CD1c-positive myeloid dendritic cell (primary cell): Measurements from ENCODE around the gene SELPLG.
"Not testable (repeated sequence)": the region's sequence is repeated elsewhere in the genome, so short reads cannot be mapped to it uniquely, and the experiment has no call there.

Source experiments
- DNase-seq: peaks from one replicate; pipeline ENCODE4 v3.0.0-alpha.2; 2016; ENCODE audit errors: extremely low spot score

The SELPLG gene

DNA sequence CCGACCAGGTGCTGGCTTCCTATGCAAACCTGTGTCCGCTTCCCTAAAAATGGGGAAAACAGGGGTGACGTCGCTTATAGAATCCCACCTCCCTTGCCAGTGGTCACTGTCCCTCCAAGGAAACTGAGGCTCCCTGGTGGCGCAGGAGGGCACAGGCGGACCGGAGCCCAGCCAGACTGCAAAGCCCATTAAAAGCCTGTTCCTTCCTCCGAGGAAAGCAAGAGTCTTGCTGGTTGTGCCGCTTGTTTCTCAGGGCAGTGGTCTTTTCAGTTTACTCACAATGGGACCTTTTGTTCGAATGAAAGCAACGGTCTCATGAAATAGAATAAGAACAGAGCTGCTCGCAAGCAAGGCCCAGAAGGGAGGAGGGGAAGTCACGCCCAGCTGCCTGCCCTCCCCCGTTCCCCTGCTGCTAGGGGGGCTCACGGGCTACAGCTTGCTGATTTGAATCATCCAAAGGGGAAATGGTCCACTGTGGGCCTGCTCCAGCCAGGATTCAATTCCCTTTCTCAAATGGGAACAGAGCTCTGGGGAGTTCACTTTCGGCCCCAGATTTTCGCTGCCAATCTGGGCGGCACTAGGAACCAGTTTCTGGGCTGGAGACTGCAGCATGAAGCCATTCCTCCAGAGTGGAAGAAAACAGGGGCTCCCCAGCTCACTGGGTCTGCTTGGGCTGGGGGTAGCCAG lies 4.6 kb upstream of the SELPLG start:
- DNase-seq, result peak; percentile 93

DNA sequence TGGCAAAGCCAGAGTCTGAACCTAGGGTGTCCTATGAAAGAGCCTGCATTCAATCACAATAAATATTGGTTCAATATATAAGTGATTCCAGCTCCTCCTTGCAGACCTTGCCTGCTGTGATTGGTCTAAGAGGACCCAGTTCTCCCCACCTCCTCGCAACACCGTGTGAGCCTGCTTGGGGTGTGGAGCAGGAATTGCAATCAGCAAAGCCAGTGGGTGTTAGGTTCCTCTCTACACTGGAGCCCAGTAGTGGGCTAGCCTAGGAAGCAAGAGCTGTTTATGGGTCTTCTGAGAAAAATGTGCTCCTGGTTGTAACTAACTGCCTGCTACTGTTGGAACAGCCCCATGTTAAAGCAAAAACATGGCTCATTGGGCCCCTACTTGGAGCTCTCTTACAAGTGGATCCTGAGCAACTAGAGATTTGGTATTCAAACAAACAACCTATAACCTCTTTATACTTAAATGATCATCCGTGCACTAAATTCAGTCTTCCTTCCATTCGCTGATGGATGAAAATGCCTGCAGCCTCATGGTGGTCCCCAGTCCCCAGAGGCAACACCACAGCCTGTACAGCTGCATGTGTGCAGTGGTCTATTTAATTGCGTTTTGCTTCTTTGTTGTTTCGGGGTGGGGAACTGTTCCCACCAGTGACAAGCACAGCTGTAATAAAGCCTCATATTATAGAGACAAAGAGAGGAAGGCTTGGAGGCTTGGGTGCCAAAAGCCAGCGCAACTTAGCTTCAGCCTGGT lies 3.7 kb upstream of the SELPLG start:
- DNase-seq, result peak; percentile 78

DNA sequence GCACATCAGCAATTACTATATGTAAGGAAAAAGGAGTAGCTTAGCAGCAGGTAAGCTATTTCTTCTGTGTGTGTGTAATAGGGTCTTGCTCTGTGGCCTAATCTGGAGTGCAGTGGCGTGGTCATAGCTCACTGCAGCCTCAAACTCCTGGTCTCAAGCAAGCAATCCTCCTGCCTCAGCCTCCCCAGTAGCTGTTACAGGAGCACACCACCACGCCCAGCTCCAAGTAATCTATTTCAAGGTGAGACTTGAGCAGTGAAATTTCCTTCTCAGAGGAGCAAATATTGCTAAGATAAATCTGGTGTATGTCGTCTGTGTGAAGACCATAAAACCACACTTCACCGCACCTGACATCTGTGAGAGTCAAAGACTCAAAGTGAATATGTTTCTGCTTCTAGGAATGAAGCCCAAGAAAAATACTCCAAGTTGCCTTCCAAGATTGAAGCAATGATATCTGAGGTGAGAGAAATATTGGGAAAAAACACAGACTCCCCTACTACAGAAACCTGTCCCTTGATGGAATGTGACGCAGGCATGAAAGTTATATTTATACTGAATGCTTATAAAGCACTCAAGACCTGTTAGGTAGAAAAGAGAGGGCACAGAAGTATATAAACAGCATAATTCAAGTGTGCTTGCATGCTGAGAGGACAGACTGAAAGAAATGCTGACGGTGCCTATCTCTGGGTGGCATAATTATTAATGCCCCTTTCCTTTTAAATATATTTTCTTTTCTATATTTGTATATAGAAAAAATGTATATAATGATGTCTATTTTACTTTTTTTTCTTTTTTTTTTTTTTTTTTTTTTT lies 2.5 kb upstream of the SELPLG start:
- DNase-seq, result no peak

DNA sequence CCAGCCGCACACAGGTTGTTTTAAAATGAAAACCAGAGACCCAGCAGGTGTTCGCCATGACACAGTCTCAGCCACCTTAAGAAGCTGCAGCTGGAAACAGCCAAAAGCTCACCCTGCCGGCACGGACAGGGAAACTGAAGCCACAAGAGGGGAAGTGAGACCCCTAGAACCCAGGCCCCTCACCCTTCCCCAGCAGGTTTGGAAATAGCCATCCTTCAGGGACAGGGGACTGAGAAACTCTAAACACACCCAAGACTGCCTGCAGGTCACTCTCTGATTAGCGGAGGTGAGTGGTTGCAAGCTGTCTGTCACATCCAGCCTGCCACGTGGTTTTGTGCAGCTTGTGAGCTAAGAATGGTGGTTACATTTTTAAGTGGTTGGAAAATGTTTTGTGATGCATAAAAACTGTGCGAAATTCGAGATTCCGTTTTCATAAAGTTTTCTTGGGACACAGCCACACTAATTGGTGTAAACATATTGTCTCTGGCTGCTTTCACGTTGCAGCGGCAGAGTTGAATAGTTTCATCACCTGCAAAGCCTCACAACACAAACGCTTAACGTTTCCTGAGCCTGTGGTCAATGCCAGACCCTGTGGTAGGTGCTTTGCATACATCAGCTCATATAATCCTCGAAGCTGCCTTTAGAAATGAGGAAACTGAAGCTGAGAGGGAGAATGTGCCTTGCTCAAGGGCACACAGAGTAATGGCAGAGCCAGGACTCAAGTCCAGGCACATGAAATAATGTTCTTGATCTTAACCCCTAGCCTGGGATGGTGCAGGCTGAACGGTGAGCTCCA lies 1.7 kb upstream of the SELPLG start:
- peak; percentile 74 for DNase-seq

DNA sequence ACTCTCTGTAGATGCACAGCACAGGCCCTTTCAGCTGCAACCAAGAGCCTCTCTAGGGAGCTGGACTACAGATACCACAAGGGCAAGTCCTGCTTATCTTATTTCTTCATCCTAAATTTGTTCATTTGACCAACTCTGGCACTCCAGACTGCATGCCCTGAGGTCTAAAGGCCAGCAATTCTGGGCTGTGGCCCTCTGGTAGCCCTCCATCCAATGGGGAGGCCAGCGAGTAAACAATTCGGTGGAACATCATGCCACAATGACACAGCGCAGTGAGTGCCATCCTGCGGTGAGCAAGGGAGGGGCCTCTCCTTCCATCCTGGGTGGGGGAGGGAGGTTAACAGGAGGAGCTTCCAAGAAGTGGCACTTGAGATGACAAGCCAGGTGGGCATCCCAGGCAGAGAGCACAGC lies 652 bp upstream of the SELPLG start:
- peak; percentile 85 for DNase-seq

DNA sequence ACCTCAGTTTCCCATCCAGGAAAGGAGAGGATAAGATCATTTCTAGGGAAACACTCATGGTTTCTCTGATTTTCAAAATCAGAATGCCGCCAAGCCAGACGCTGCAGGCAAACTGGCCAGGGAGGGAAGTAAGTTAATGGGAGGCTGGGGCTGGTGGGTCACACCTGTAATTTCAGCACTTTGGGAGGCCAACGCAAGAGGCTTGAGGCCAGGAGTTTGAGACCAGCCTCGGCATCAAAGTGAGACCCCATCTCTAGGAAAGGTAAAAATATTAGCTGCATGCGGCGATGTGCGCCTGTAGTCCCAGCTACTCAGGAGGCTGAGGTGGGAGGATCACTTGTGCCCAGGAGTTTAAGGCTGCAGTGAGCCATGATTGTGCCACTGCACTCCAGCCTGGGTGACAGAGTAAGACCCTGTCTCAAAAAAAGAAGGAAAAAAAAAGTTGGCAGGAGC lies 587 bp downstream of the SELPLG start:
- no peak for DNase-seq

DNA sequence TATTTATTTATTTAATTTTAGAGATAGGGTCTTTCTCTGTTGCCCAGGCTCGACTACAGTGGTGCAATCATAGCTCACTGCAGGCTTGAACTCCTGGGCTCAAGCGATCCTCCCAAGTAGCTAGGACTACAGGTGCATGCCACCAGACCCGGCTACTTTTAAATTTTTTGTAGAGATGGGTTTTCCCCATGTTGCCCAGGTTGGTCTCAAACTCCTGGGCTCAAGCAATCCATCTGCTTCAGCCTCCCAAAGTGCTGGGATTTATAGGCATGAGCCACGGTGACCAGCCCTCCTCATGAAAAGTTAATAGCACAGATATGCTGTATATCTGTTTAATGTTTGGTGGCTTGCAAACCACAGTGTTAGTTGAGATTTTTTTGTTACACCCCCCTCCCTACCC lies 2.4 kb downstream of the SELPLG start:
- not testable (repeated sequence) for DNase-seq

DNA sequence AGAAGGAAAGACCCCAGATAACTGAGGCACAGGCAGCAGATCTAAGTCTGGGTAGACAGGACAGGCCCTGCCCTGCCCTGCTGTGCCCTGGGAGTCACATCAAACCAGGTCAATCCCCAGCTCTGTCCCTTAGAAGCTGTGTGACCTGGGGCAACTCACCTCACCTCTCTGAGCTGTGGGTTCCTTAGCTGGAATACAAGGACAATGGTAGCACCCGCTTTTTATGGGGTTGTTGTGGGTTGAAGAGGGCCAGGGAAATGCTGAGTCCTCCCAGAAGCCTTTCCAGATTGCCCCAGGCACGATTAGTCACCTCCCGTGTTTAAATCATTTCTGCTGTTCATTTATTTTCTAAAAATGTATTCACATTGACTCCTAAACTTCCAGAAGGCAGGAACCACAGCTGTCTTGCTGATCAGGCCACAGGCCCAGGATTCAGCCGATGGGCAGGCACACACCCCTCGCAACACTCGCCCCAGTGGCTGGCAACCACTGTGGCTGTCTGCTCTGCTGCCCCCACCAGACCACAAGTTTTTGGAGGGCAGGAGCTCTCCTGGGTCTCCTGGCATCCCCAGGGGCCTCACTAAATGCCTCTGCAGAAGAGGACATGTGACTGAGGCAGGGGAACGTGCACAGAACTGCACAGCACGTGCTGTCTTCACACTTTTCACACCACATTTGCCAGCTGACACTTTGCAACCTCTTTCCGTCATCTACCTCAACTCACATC lies 3.0 kb downstream of the SELPLG start:
- peak; percentile 46 for DNase-seq

DNA sequence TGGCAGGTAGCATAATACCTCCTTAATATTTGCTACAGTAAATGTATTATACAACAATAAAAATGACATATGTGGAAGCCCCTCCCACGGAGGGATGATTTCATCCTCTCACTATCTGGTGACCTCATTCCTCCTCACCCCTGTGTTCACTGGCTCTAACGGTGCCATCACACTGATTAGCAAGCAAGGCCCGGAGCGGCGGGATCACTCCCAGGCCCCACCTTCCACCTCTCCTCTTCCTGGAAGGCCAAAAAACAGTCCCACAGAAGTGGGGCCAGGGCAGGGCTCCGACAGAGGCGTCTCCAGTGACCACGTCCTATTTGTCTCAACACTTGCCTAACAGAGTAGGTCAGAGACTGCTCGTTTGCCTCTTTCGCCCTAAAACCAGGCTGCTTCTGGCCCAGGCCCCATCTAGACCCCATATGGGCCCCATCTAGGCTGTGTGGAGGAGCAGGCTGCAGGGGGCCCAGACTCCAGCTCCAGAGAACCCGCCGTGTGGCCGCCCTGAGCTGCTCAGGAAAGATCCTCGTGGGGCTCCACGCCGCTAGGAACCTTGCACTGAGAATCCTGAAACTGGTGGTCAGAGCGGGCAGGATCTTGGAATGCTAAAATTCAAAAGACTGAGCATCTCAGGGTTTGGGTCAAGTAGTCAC lies 3.7 kb downstream of the SELPLG start:
- peak; percentile 92 for DNase-seq

DNA sequence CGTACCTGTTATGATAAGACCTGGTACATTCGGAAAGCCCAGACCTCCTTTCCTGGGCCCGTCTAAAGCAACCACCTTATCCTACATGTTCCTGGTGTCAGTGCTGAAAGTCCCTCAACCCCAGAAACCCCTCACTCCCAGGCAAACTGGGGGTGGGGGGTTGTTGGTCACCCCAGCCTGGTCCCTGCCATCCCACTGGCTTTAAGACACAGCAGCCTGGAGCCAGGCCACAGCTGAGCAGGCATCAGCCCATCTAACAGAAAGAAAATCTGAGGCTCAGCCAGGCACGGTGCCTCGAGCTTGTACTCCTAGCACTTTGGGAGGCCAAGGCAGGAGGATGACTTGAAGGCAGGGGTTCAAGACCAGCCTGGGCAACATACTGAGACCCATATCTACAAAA lies 4.5 kb downstream of the SELPLG start:
- no peak for DNase-seq

DNA sequence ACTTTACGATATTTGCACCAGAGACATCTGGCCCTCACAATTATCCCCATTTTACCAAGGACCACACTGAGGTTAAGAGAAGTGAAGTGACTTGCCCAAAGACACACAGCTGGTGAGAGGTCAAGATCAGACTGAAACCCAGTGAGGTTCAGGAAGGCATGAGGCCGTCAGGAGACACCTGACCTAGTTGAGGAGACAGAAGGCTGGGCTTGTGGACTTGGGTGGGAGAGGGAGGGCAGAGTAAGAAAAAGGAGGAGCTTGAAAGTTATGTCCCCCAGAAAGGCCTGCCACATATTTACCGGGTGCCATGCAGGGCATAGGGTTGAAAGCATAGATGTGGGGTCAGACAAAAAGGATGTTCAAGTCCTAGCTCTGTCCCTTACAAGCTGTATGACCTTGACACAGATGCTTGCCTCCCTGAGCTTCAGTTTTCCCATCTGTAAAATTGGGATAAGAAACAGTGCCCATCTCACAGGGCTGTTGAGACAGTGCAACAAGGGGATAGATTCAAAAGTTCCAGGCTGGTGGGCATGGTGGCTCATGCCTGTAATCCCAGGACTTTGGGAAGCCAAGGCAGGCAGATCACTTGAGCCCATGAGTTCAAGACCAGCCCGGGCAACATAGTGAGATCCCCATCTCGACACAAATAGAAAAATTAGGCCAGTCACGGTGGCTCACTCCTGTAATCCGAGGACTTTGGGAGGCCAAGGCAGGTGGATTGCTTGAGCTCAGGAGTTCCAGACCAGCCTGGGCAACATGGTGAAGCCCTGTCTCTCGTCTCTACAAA lies 6.4 kb downstream of the SELPLG start:
- no peak for DNase-seq

DNA sequence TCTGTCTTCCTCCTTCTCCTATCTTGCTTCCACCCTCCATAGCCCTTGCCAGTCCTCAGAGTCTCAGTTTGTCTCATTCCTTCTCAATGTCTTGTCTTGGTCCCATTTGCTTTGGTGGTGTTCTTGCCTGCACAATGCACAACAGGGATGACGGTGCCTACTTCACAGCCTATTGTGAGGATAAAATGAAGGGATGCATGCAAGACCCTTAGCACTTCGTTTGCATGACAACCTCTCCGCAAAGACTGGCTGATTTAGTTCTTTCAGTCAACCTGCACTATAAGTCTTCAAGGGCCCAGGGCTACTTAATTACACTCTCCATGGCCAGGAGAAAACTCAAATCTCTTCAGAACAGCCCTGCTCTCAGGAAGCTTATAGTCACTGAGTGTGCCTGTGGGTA lies 8.5 kb downstream of the SELPLG start:
- DNase-seq, result no peak

DNA sequence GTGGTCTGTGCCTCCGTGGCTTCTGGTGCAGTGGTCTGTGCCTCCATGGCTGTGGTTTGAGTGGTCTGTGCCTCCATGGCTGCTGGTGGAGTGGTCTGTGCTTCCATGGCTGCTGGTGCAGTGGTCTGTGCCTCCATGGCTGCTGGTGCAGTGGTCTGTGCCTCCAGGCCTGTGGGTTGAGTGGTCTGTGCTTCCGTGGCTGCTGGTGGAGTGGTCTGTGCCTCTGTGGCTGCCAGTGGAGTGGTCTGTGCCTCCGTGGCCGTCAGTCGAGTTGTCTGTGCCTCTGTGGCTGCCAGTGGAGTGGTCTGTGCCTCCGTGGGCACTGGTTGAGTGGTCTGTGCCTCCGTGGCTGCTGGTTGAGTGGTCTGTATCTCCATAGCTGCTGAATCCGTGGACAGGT lies 10.1 kb downstream of the SELPLG start:
- DNase-seq, result no peak

DNA sequence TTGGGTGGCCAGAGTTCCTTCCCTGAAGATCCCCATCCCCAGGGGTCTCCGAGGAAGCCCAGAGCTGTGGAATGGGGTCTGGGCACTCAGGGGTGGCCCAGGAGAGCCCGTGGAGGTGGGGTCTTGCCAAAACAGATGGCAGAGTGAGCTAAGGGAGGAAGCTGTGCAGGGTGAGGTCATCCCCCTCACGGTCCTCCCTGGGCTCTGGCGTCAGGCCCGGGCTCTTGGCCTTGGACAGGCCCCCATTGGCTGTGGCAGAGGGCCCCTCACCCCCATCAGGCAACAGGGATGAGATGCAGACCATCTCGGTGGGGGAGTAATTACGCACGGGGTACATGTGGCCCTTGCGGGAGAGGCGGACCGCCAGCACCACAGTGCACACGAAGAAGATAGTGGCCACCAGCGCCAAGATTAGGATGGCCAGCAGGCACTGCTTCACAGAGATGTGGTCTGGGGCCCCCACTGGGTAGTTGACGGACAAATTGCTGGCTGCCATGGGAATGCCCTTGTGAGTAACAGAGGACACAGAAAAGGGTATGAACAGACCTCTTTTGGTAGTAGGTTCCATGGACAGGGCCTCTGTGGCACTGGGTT lies 10.7 kb downstream of the SELPLG start:
- DNase-seq, result no peak

DNA sequence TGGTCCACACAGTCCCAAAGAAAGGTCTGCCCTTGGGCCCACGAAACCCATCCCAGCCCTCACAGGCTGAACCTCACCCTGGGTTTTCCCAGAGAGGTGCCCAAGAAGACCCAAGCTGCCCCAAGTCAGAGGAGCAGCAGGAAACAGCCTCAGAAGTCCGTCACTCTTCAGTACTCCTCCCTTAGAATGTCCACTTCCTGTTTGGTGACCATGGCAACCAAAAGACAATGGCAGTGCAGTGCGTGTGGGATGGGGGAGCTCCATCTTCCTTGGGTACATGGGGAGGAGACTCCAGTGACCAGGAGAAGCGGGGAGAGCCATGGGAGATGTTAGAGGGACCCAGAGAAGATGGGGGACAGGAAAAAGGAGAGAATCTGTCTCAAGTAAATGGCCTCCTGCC lies 11.3 kb downstream of the SELPLG start:
- DNase-seq, result peak; percentile 87

DNA sequence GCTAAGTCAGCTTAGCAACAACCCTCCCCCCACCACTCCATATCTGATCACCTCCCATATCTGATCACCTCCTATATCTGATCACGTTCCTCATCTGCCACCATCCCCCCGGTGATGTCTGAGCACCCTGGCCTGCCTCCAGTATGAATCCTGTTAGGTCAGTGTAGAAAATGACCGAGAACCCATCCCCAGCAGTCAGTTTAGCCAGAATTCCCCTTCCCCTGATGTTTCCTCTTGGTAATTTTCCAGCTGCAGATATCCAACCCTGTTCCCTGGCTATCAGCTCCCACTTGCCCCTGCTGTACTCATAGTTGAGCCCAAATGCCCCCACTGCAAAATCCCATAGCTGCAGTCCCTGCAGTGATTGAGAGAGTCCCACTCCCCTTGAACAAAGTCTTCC lies 12.5 kb downstream of the SELPLG start:
- no peak for DNase-seq

DNA sequence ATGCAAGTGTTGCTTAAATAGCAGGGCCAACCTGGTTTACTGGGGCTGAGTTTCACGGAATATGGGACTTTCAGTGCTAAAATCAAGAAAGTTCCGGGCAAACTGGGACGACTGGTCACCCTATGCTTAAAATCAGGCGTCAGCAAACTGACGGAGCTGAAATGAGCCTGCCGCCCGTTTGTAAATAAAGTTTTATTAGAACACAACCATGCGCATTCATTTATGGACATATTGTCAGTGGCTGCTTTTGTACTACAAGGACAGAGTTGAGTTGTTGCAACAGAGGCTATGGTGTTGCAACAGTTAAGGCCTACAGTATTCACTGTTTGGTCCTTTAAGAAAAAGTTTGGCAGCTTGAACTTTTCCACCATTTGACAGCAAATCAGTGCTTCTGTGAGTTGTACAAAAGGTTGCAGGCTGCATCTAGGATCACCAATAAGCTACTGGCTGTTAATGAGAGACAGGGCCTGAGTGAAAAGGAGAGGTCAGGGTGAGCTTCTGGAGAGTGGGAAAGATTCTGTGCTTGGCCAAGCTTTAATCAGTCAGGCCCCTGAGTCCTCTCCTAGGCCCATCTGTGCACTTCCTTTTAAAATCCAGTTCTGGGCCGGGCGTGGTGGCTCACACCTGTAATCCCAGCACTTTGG lies 13.3 kb downstream of the SELPLG start:
- DNase-seq, result peak; percentile 69

DNA sequence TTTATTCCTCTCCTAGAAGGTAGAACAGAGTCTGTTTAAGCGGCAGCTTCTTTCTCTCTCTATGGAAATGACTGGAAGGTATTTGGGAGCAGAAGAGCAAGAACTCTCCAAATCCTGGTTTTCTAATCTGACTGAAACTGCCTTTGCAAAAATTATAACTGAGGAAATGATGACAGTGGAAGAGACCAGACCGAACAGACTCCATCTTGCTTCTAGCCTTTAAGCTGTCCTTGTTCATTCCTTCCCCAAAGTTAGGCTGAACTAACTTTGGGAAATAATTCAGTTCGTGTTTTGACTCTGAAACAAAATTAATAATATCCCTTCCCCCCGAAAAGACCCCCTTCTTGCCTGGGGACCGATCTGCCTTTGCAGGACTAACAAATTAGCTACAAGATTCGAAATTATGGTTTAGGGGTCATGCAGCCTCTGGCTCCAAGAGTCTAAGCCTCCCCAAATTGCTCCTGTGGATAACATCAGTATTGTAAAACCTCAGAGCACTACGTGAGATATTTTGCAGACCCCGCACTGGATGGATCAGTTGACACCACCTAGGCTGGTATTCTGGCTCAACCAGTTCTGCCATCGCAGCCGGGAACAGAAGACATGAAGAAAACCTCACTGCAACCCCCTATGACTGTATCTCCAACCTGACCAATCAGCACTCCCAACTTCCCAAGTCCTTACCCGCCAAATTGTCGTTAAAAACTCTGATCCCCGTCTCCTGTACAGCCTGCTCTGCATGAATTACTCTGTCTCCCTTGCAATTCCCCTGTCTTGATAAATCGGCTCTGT lies 14.1 kb downstream of the SELPLG start:
- DNase-seq, result no peak
